NCI-H1105 (cell line): ENCODE measurements around the gene SPACA1.
A peak's percentile ranks its signal among the peaks of the same experiment; 100 is the strongest.

Source experiments
- DNase-seq: peaks from one replicate; lab custom pipeline; 2025; lab: John Stamatoyannopoulos, UW

Gene SPACA1

DNA sequence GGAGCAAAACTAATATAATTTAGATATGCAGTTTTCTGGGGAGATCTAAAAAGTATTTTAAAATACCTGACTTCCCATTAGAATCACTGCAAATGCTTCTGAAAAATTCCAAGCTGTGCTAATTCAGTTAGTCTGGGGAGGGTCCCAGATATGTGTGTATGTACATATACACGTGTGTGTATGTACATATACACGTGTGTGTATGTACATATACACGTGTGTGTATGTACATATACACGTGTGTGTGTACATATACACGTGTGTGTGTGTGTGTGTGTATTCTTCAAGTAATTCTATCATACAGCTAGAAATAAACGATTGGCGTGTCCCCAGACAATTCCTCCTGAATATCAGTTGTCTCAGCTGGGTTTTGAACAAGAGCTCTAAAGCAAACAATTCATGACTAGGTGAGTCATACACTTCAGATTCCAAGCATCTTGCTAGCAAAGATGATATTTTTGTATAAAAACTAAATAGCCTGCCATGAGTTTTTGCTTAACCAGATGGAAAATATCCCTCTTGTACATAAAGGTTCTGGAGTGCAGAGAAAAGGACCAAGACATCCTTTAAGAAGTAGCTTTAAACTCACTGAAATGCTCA, 58.2 kb downstream of the SPACA1 start:
- no peak for DNase-seq

DNA sequence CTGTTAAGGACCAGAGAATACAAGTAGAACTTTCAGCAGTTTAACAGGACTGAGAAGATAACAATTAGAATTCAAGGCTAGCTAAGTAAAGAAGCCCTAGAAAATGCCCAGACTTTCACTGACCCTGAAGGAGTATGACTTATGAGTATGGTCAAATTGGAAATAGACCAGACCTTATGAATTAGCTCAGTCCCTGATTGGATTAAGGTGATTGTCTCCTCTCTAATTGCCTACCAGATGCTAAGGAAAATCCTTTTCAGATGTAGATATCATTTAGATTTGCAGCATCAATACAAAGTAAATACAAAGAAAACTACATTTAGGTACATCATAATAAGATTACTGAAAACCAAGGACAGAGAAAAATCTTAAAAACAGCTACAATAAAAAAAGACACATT, 59.6 kb downstream of the SPACA1 start:
- no peak for DNase-seq

DNA sequence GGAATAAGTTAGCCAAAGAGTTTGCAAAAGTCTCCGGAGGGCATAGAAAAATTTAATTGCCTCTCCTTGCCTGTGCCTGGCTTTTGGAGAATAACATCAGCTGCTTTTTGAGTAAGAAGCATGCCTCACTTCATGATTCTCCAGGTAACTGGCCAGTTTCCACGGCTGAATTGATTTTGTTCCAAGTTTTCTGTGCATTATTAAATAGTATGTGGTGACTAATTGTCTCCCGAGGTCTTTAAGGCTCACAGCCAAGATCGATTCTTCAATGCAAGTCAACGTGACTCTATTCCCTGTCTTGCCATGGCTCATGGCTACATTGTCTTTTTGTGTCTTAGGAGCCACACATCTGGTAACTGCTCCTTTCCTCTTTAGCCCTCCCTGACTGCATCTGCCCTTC, 64.3 kb downstream of the SPACA1 start:
- DNase-seq = peak; percentile 75

DNA sequence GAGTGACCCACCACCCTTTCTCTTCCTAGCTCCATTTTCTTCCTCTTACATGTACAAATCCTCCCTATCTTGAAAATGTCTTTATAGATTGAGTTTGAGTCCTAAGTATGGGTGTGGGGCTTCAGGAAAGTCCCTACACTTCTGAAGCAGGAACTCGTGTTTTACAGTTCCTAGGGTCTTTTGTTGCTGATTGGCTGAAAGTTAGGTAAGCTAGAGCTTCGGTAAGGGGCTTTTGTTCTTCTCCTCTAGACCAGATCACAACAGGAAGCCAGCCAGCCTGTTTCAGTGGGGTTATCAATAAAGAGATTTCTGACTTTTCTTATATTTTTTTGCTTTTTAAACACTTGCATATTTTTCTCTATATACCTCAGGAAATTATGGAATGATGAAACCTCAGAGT, 67.2 kb downstream of the SPACA1 start:
- DNase-seq = no peak

DNA sequence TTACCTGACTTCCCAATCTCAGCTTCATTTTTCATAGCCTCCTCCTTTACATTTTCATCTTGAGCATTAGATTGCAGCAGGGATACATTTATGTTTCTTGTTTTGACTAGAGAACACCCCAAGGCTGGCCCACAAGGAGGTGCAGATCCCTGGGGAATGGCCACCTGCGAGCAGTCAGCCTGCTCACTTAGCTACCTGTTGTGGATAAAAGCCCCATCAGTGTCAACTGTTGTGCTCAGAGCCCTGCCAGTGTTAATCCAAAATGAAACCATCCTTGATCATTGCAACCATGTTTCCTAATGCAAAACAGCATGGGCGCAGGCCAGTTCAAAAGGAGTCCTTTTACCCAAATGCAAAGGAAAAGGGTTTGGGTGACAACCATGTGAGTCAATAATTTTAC, 67.7 kb downstream of the SPACA1 start:
- DNase-seq = no peak

DNA sequence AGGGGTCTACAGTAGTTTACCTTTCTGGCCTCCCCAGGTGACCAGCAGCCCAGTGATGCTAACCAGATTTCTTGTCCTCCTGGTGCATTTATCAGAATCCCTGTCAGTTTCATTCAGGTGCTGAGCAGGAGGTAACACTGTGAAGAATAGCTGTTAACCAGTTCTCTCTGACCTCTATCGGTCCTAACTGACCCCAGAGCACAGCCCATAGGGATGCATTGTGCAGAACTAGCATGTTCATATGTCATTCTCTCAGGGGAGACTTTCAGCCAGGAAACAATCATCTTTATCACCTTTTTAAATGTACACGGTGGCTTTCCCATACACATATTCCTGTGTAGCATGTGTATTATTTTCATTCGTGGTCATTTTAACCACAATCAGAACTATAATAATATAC, 68.6 kb downstream of the SPACA1 start:
- DNase-seq = no peak
